K562 (cell line): ENCODE measurements around the gene CNIH3. TPM values are rescaled to one million over a fixed set of nuclear protein-coding genes. Genes with fewer than 3 reads are reported as not detected.

Source experiments
- BMI1 ChIP-seq: fragments of 150-350 bp; IDR thresholded peaks from 2 replicates; pipeline ENCODE4 v1.6.1; 2014; ENCODE audit warnings: low read length
- CBFA2T3 ChIP-seq: fragments of 450-650 bp; IDR thresholded peaks from 2 replicates; pipeline ENCODE4 v1.6.1; 2017
- CEBPZ ChIP-seq: fragments of 150-350 bp; IDR thresholded peaks from 2 replicates; pipeline ENCODE4 v1.6.1; 2014; ENCODE audit warnings: low read depth, mild to moderate bottlenecking, low read length, borderline replicate concordance
- ERF ChIP-seq: fragments of 450-650 bp; formaldehyde crosslinking; IDR thresholded peaks from 2 replicates; pipeline ENCODE4 v1.4.0; 2020; ENCODE audit warnings: mild to moderate bottlenecking, mixed read lengths
- GTF2A2 ChIP-seq: IDR thresholded peaks from 2 replicates; pipeline ENCODE4 v1.6.1; 2016; ENCODE audit warnings: mild to moderate bottlenecking, missing genetic modification characterization, missing compliant biosample characterization
- GTF2B ChIP-seq: IDR thresholded peaks from 2 replicates; pipeline ENCODE4 v1.6.1; 2011; ENCODE audit not compliant: insufficient read length; ENCODE audit errors: extremely low read depth
- NUFIP1 ChIP-seq: fragments of 450-650 bp; IDR thresholded peaks from 2 replicates; pipeline ENCODE4 v1.6.1; 2018; ENCODE audit not compliant: partially characterized antibody
- POU5F1 ChIP-seq: fragments of 150-350 bp; IDR thresholded peaks from 2 replicates; pipeline ENCODE4 v1.6.1; 2014; ENCODE audit warnings: borderline replicate concordance, low read length, low read depth, mild to moderate bottlenecking; ENCODE audit not compliant: partially characterized antibody
- ZNF121 ChIP-seq: sonication (generic); formaldehyde crosslinking; conservative IDR thresholded peaks from 2 replicates; pipeline ENCODE4 v1.8.0; 2022; ENCODE audit warnings: missing genetic modification reagents
- polyA plus RNA-seq, 8 experiments: library from polyadenylated mRNA; depleted of rRNA in 4 of 8; stranded (reverse) in 5 of 8; unstranded in 3 of 8; fragments of >200 nt; fragmentation: Nextera tagmentation in 2 of 8; fragmentation: Illumina TruSeq in 1 of 8; extraction: Ambion mirVana in 2 of 8; extraction: Trizol in 1 of 8; gene quantifications; 2 replicates each; pipeline versions ENCODE4 v1.2.1 to v1.2.3, GENCODE V29; 2011 to 2014; ENCODE audit warnings: inconsistent platforms in 1 of 8, missing spikeins in 1 of 8
- total RNA-seq, 7 experiments: library from RNA; depleted of rRNA in 6 of 7; stranded (reverse); fragments of >200 nt in 6 of 7; fragmentation: Illumina TruSeq in 2 of 7; extraction: Trizol in 2 of 7; gene quantifications; 2 replicates each; pipeline versions ENCODE4 v1.2.1 to v1.2.3, GENCODE V29; 2011 to 2021; ENCODE audit warnings: low replicate concordance in 1 of 7
- TF ChIP-seq, protein P1 (sequence below): sonication (generic); formaldehyde crosslinking; IDR thresholded peaks from 2 replicates; pipeline ENCODE4 v1.8.1; 2022; ENCODE audit warnings: missing genetic modification reagents

The CNIH3 gene
- total and polyA plus RNA-seq, 9 of the 15 experiments (the other 6 are each of a cell fraction or from before 2014, with no cell fraction given), result 0.14 to 1.8 (median 0.79) TPM

- TF ChIP-seq, protein P1, sequence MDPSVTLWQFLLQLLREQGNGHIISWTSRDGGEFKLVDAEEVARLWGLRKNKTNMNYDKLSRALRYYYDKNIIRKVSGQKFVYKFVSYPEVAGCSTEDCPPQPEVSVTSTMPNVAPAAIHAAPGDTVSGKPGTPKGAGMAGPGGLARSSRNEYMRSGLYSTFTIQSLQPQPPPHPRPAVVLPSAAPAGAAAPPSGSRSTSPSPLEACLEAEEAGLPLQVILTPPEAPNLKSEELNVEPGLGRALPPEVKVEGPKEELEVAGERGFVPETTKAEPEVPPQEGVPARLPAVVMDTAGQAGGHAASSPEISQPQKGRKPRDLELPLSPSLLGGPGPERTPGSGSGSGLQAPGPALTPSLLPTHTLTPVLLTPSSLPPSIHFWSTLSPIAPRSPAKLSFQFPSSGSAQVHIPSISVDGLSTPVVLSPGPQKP (CRISPR knock-in tag), result no peak
- TF ChIP-seq GTF2B, result no peak
- no peak for TF ChIP-seq POU5F1
- TF ChIP-seq BMI1, result no peak
- no peak for TF ChIP-seq NUFIP1
- no peak for TF ChIP-seq CEBPZ
- TF ChIP-seq ZNF121 (CRISPR knock-in tag), result no peak
- no peak for TF ChIP-seq ERF
- TF ChIP-seq GTF2A2, result no peak
- no peak for TF ChIP-seq CBFA2T3
These were observed 34.1 kb upstream of the CNIH3 start (continued) for GRCh38 chr1:224582041-224582440.
